Gastrocnemius medialis (tissue), 4 donors: ENCODE measurements around the gene SHANK1. TPM values are rescaled to one million over a fixed set of nuclear protein-coding genes. Genes with fewer than 3 reads are reported as not detected.

ENCODE experiments used
- ATAC-seq, 2 donors: fragments of 150-250 bp; one replicate each; pipeline ENCODE4 v1.9.1; 2016
- DNase-seq, 2 donors: peaks; one replicate each; pipeline ENCODE4 v3.0.0-alpha.2; 2019
- H3K27ac ChIP-seq, 4 donors: fragments of 200-600 bp; sonication (generic); 1 replicate in 1 of 4; 2 replicates in 3 of 4; pipeline ENCODE4 v1.5.1; 2016 to 2018; ENCODE audit warnings: mild to moderate bottlenecking in 2 of 4, moderate library complexity in 1 of 4
- H3K27me3 ChIP-seq, 3 donors: fragments of 200-600 bp; sonication (generic) in 2 of 3; 1 replicate in 1 of 3; 2 replicates in 2 of 3; pipeline versions ENCODE4 v1.5.1 to v1.6.0; 2016 to 2019; ENCODE audit warnings: mild to moderate bottlenecking in 1 of 3, moderate library complexity in 1 of 3
- H3K36me3 ChIP-seq, 2 donors: fragments of 200-600 bp; sonication (generic) in 1 of 2; one replicate each; pipeline ENCODE4 v1.5.1; 2017 to 2018
- H3K4me1 ChIP-seq, 2 donors: fragments of 200-600 bp; sonication (generic) in 1 of 2; one replicate each; pipeline ENCODE4 v1.5.1; 2016 to 2017; ENCODE audit warnings: mild to moderate bottlenecking in 2 of 2
- H3K4me3 ChIP-seq, 4 donors: fragments of 200-600 bp; sonication (generic) in 3 of 4; 1 replicate in 1 of 4; 2 replicates in 3 of 4; pipeline ENCODE4 v1.5.1; 2016 to 2019; ENCODE audit warnings: mild to moderate bottlenecking in 2 of 4
- H3K9me3 ChIP-seq, 3 donors: fragments of 200-600 bp; sonication (generic) in 2 of 3; 1 replicate in 1 of 3; 2 replicates in 2 of 3; pipeline ENCODE4 v1.5.1; 2016 to 2019
- CTCF ChIP-seq, 5 experiments: fragments of 450-650 bp in 3 of 5; fragments of 200-600 bp in 2 of 5; sonication (generic) in 2 of 5; IDR thresholded peaks in 4 of 5; conservative IDR thresholded peaks in 1 of 5; 1 replicate in 4 of 5; 2 replicates in 1 of 5; pipeline ENCODE4 v1.5.1; 2016 to 2019; ENCODE audit warnings: antibody characterized with exemption in 5 of 5, mild to moderate bottlenecking in 3 of 5, moderate library complexity in 3 of 5
- POLR2A ChIP-seq, 2 donors: fragments of 450-650 bp; IDR thresholded peaks; one replicate each; pipeline ENCODE4 v1.6.1; 2017; ENCODE audit warnings: antibody characterized with exemption in 2 of 2, mild to moderate bottlenecking in 2 of 2, moderate library complexity in 2 of 2
- in situ Hi-C, 4 donors: fragments of 200-750 bp; cut with MboI; loops; one replicate each; pipeline versions ENCODE4 v1.15.0 to v1.8.0; 2017; ENCODE audit warnings: low sequenced_read_pairs in 4 of 4
- intact Hi-C: fragments of 100-400 bp; cut with DNase I; formaldehyde crosslinking; loops from one replicate; pipeline ENCODE4 v1.15.1; 2023; ENCODE audit warnings: low total_unique reads
- total RNA-seq, 4 donors: library from RNA; depleted of rRNA; stranded (reverse); fragments of >200 nt; gene quantifications; one replicate each; pipeline versions ENCODE4 v1.1.0 to v1.2.3, GENCODE V29; 2016

The SHANK1 gene
- total RNA-seq, 4 donors from 2014 or later, result 0.68 TPM; not detected in 3

DNA sequence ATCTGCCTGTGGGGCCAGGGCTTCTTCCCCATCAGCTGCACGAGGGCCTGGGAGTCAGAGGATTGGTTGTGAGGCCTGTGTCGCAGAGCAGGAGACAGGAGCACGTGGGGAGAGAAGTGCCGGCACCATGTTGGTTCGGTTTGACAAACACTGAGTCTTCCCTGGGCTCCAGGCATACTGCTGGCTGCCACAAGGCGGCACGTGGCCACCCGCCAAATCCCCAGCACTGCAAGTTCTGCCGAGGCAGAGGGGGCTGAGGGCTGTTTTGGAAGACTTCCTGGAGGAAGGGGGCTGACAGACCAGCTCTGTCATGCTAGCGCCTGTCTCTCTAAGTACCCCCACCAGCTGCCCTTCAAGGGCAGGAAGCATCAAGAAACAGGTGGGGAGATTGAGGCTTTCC is 9.5 kb downstream of the SHANK1 start:
- in situ Hi-C loops (no loop called here), intact Hi-C loops (no loop called here)
- H3K9me3 ChIP-seq, result no peaks in the 10 kb centered on the region
- H3K4me1 ChIP-seq, result no peaks in the 10 kb centered on the region
- H3K4me3 ChIP-seq, result no peak overlapping the region
- H3K27ac ChIP-seq, result no peak overlapping the region
- no peaks in the 10 kb centered on the region for H3K27me3 ChIP-seq
- H3K36me3 ChIP-seq, result no peaks in the 10 kb centered on the region
- ATAC-seq, result no peak
- no peak for TF ChIP-seq POLR2A (IDR thresholded peaks at IDR 0.05)
- no peak for TF ChIP-seq CTCF (IDR thresholded peaks at IDR 0.05 in 4 of 5, conservative IDR thresholded peaks at IDR 0.05 in 1 of 5)
- no peak for DNase-seq

DNA sequence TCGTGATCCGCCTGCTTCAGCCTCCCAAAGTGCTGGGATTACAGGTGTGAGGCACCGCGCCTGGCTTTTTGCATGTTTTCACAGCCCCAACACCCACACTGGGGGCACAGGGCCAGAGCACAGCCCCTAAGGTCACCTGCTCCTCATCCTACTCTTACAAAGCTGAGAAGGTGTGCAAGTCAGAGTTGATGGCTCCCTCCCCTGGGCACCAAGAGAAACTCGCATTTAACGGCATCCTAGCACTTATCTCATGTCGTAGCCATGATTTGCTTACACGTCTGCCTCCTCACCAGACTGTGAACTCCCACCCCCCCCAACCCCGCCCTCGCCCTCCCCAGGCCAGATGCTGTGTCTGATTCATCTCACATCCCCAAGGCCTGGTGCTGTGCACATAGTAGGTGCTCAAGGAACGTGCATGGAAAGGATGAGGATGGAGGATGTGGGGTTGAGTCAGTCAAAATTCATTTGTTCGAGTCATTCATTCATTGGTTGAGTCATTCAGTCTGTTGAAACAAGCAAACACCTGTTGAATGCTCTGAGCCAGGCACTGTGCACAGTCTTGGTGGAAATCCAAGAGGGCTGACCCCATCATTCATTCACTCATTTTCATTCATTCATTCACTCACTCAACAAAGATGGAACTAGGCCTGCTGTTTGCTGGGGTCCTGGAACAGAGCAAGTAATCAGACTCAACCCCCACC is 11.3 kb downstream of the SHANK1 start:
- Histone ChIP-seq H3K27ac (no peak overlapping the region), H3K4me3 (no peak overlapping the region), H3K27me3 (peaks cover 5 to 8% (median 6%) of the 10 kb centered on the region in 3 donors), H3K4me1 (no peaks in the 10 kb centered on the region), H3K36me3 (no peaks in the 10 kb centered on the region), H3K9me3 (no peaks in the 10 kb centered on the region)
- ATAC-seq, result no peak
- in situ Hi-C loops (no loop called here), intact Hi-C loops (no loop called here)
- no peak for TF ChIP-seq POLR2A (IDR thresholded peaks at IDR 0.05)
- no peak for TF ChIP-seq CTCF (IDR thresholded peaks at IDR 0.05 in 4 of 5, conservative IDR thresholded peaks at IDR 0.05 in 1 of 5)
- no peak for DNase-seq

DNA sequence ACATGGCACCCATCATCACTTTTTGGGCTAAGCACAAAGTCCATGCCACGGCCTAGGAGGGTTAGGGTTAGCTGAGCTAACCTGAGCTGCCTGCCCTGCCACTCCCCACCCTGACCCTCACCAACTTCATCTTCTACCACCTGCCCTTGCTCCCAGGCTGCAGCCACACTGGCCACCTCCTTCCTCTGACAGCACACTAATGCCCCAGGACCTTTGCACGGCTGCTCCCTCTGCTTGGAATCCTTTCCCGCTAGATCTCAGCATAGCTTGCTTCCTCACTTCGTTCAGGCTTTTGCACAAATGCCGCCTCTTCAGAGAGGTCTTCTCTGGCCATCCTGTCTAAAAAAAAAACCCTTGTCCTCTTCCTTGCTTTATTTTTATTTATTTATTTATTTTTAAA is 13.2 kb downstream of the SHANK1 start:
- no peaks in the 10 kb centered on the region for H3K4me1 ChIP-seq
- no peaks in the 10 kb centered on the region for H3K9me3 ChIP-seq
- no peaks in the 10 kb centered on the region for H3K36me3 ChIP-seq
- in situ Hi-C loops, result no loop called here
- intact Hi-C loops, result no loop called here
- DNase-seq (no peak), ATAC-seq (no peak)
- H3K27me3 ChIP-seq, result peaks cover 5 to 15% (median 9%) of the 10 kb centered on the region in 3 donors
- TF ChIP-seq CTCF (IDR thresholded peaks at IDR 0.05 in 4 of 5, conservative IDR thresholded peaks at IDR 0.05 in 1 of 5), result no peak
- no peak for TF ChIP-seq POLR2A (IDR thresholded peaks at IDR 0.05)
- no peak overlapping the region for H3K4me3 ChIP-seq
- no peak overlapping the region for H3K27ac ChIP-seq

DNA sequence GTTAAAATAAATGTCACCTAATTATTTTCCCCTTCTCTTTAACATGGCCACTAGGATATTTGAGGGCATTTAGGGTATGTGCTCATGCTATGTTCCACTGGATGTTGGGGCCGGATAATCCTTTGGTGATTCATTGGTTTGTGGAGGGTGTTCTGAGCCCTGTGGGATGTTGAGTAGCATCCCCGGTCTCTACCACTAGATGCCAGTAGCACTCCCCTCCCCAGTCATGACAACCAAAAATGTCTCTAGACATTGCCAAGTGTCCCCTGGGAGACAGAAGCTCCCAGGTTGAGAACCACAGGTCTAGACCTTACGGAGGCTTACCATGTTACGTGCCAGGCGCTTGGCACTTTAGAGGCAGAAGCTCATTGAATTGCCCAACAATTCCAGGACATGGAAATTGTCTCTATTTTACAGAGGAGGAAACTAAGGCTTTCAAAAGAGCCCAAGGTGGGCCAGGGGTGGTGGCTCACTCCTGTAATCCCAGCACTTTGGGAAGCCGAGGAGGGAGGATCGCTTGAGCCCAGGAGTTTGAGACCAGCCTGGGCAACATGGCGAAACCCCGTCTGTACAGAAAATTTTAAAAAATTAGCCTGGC is 14.1 kb downstream of the SHANK1 start:
- ATAC-seq (no peak), DNase-seq (no peak)
- intact Hi-C loops, result no loop called here
- Histone ChIP-seq H3K4me1 (no peaks in the 10 kb centered on the region), H3K4me3 (no peak overlapping the region), H3K36me3 (no peaks in the 10 kb centered on the region), H3K27ac (no peak overlapping the region), H3K27me3 (peaks cover 5 to 15% (median 9%) of the 10 kb centered on the region in 3 donors), H3K9me3 (no peaks in the 10 kb centered on the region)
- TF ChIP-seq CTCF (IDR thresholded peaks at IDR 0.05 in 4 of 5, conservative IDR thresholded peaks at IDR 0.05 in 1 of 5) (peak in 2 of 5 experiments; percentile 16 to 36), POLR2A (IDR thresholded peaks at IDR 0.05) (no peak)
- in situ Hi-C loops, result no loop called here
